Measurements from ENCODE around the gene TPH2.

The TPH2 gene

GRCh38 chr12:71938728-71939385, at the start of gene TPH2:
TSS of gene TPH2 (plus strand) at chr12:71938845. CDS start at chr12:71938987, 142 bp downstream.
- DNase-seq (ENCODE audit: low read depth in 1 of 2, low spot score in 1 of 2), result no peak

GRCh38 chr12:71890475-71890874, 48.2 kb upstream of the TPH2 start:
- DNase-seq (ENCODE audit: low read depth in 1 of 2, low spot score in 1 of 2), result no peak

GRCh38 chr12:71892059-71892458, 46.6 kb upstream of the TPH2 start:
- DNase-seq (ENCODE audit: low read depth in 1 of 2, low spot score in 1 of 2), result no peak

GRCh38 chr12:71896205-71896882, 42.3 kb upstream of the TPH2 start:
- DNase-seq (ENCODE audit: low read depth in 1 of 2, low spot score in 1 of 2), result no peak

GRCh38 chr12:71900091-71900490, 38.6 kb upstream of the TPH2 start:
- no peak for DNase-seq (ENCODE audit: low read depth in 1 of 2, low spot score in 1 of 2)

- no peak for DNase-seq (ENCODE audit: low read depth in 1 of 2, low spot score in 1 of 2)
These were observed 34.0 kb upstream of the TPH2 start for GRCh38 chr12:71904629-71905028.

GRCh38 chr12:71935594-71935993, 3.1 kb upstream of the TPH2 start:
- DNase-seq (ENCODE audit: low read depth in 1 of 2, low spot score in 1 of 2), result no peak

GRCh38 chr12:71940068-71940467, 1.4 kb downstream of the TPH2 start:
- no peak for DNase-seq (ENCODE audit: low read depth in 1 of 2, low spot score in 1 of 2)

- DNase-seq (ENCODE audit: low read depth in 1 of 2, low spot score in 1 of 2), result no peak
These were observed 2.5 kb downstream of the TPH2 start for GRCh38 chr12:71941174-71941573.

GRCh38 chr12:71942259-71942658, 3.6 kb downstream of the TPH2 start:
- DNase-seq (ENCODE audit: low read depth in 1 of 2, low spot score in 1 of 2), result no peak

- DNase-seq (ENCODE audit: low read depth in 1 of 2, low spot score in 1 of 2), result no peak
These were observed 4.1 kb downstream of the TPH2 start for GRCh38 chr12:71942703-71943102.

GRCh38 chr12:71945121-71945520, 6.5 kb downstream of the TPH2 start:
- no peak for DNase-seq (ENCODE audit: low read depth in 1 of 2, low spot score in 1 of 2)

- DNase-seq (ENCODE audit: low read depth in 1 of 2, low spot score in 1 of 2), result no peak
These were observed 7.2 kb downstream of the TPH2 start for GRCh38 chr12:71945883-71946282.

GRCh38 chr12:71947645-71948105, 9.0 kb downstream of the TPH2 start:
- no peak for DNase-seq (ENCODE audit: low read depth in 1 of 2, low spot score in 1 of 2)

GRCh38 chr12:71948390-71948789, 9.7 kb downstream of the TPH2 start:
- no peak for DNase-seq (ENCODE audit: low read depth in 1 of 2, low spot score in 1 of 2)

- DNase-seq (ENCODE audit: low read depth in 1 of 2, low spot score in 1 of 2), result no peak
These were observed 11.0 kb downstream of the TPH2 start for GRCh38 chr12:71949646-71950045.

GRCh38 chr12:71950404-71950803, 11.8 kb downstream of the TPH2 start:
- DNase-seq (ENCODE audit: low read depth in 1 of 2, low spot score in 1 of 2), result no peak

GRCh38 chr12:71950819-71951218, 12.2 kb downstream of the TPH2 start:
- no peak for DNase-seq (ENCODE audit: low read depth in 1 of 2, low spot score in 1 of 2)

- DNase-seq (ENCODE audit: low read depth in 1 of 2, low spot score in 1 of 2), result no peak
These were observed 15.6 kb downstream of the TPH2 start for GRCh38 chr12:71954083-71954778.

- DNase-seq (ENCODE audit: low read depth in 1 of 2, low spot score in 1 of 2), result no peak
These were observed 16.2 kb downstream of the TPH2 start for GRCh38 chr12:71954861-71955260.

GRCh38 chr12:71955970-71956369, 17.3 kb downstream of the TPH2 start:
- no peak for DNase-seq (ENCODE audit: low read depth in 1 of 2, low spot score in 1 of 2)

GRCh38 chr12:71958056-71958455, 19.4 kb downstream of the TPH2 start:
- no peak for DNase-seq (ENCODE audit: low read depth in 1 of 2, low spot score in 1 of 2)
